Measurements from ENCODE around the gene ILF2. TPM values are rescaled to one million over a fixed set of nuclear protein-coding genes. Genes with fewer than 3 reads are reported as not detected.
"Not testable (repeated sequence)": the region's sequence is repeated elsewhere in the genome, so short reads cannot be mapped to it uniquely, and the experiment has no call there.

Gene ILF2
- polyA plus RNA-seq, 2 of the 4 experiments (the other 2 are of a cell fraction), result 249 to 285 TPM

DNA sequence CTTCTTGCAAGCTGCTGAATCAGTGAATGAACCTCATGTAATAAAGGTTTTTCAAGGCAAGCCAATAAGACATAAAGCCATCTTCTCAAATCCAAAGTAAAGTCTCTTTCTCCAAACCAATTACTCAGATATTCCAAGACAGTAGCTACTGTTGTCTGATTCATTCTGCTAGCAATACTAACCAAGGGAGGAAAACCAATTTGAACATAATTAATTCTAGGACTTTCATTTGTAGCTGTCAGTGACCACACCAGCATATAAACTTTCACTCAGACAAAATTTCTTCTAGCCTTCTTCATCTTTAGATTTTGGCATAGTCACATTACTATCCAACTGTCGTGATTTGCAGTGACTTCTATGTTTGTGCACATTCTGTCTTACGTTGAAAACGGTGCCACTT lies 46.5 kb upstream of the ILF2 start:
- Histone ChIP-seq H3K4me1 (no peaks in the 10 kb centered on the region), H3K27ac (no peak overlapping the region), H3K4me3 (no peak overlapping the region), H3K9me3 (0 out of 3 replicates have a peak, but pooled peaks cover 2% of the 10 kb centered on the region), H3K4me2 (no peak overlapping the region)
- ATAC-seq, result no peak
- no peak for DNase-seq (ENCODE audit: low read depth in 1 of 2, low spot score in 1 of 2)
- WGBS (ENCODE audit: missing lambda C conversion rate), result 79% methylated on average over 3 of the region's 3 CpGs
- POLR2A ChIA-PET, result no interaction called here
- CTCF ChIA-PET, result interaction anchor here (0.7 to 2.0 kb wide), 2 partner anchors 18 to 31 kb away, joined by 4 to 7 read pairs; no protein-coding TSS in a partner anchor
- FAIRE-seq, result no peak
- TF ChIP-seq MYC (IDR thresholded peaks at IDR 0.05; ENCODE audit: borderline replicate concordance, low read length) (no peak), HDAC2 (IDR thresholded peaks at IDR 0.05) (no peak), RAD21 (conservative IDR thresholded peaks at IDR 0.05 in 1 of 2, IDR thresholded peaks at IDR 0.05 in 1 of 2) (no peak), MAZ (IDR thresholded peaks at IDR 0.05; ENCODE audit: borderline replicate concordance, low read depth, low read length) (no peak), RFX5 (IDR thresholded peaks at IDR 0.05) (no peak), RARB (CRISPR knock-in tag; IDR thresholded peaks at IDR 0.05) (no peak), FOXS1 (CRISPR knock-in tag; IDR thresholded peaks at IDR 0.05) (no peak), RCOR1 (IDR thresholded peaks at IDR 0.05; ENCODE audit: low read depth, low read length) (no peak), ZSCAN20 (CRISPR knock-in tag; IDR thresholded peaks at IDR 0.05) (no peak), HEYL (CRISPR knock-in tag; IDR thresholded peaks at IDR 0.05) (no peak), FOSL2 (IDR thresholded peaks at IDR 0.05) (no peak), FOSL2 (CRISPR knock-in tag; IDR thresholded peaks at IDR 0.05) (no peak), PHF8 (IDR thresholded peaks at IDR 0.05; ENCODE audit: borderline replicate concordance, low read depth) (no peak), ESRRA (IDR thresholded peaks at IDR 0.05; ENCODE audit: borderline replicate concordance, low read length) (no peak)
- TF ChIP-seq, protein P1, sequence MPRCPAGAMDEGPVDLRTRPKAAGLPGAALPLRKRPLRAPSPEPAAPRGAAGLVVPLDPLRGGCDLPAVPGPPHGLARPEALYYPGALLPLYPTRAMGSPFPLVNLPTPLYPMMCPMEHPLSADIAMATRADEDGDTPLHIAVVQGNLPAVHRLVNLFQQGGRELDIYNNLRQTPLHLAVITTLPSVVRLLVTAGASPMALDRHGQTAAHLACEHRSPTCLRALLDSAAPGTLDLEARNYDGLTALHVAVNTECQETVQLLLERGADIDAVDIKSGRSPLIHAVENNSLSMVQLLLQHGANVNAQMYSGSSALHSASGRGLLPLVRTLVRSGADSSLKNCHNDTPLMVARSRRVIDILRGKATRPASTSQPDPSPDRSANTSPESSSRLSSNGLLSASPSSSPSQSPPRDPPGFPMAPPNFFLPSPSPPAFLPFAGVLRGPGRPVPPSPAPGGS (IDR thresholded peaks at IDR 0.05), result no peak
- TF ChIP-seq, protein P2, sequence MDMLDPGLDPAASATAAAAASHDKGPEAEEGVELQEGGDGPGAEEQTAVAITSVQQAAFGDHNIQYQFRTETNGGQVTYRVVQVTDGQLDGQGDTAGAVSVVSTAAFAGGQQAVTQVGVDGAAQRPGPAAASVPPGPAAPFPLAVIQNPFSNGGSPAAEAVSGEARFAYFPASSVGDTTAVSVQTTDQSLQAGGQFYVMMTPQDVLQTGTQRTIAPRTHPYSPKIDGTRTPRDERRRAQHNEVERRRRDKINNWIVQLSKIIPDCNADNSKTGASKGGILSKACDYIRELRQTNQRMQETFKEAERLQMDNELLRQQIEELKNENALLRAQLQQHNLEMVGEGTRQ (IDR thresholded peaks at IDR 0.05), result no peak
- TF ChIP-seq, protein P3, sequence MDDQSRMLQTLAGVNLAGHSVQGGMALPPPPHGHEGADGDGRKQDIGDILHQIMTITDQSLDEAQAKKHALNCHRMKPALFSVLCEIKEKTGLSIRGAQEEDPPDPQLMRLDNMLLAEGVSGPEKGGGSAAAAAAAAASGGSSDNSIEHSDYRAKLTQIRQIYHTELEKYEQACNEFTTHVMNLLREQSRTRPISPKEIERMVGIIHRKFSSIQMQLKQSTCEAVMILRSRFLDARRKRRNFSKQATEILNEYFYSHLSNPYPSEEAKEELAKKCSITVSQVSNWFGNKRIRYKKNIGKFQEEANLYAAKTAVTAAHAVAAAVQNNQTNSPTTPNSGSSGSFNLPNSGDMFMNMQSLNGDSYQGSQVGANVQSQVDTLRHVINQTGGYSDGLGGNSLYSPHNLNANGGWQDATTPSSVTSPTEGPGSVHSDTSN (IDR thresholded peaks at IDR 0.05), result no peak

DNA sequence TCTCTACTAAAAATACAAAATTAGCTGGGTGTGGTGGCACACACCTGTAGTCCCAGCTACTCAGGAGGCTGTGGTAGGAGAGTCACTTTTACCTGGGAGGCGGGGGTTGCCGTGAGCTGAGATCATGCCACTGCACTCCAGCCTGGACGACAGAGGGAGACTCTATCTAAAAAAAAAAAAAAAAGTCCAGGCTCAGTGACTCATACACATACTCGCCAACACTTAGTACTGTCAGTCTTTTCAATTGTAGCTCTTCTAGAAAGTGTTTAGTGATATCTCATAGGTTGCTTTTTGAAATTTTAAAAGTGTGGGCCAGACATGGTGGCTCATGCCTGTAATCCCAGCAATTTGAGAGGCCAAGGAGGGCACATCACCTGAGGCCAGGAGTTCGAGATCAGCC lies 45.4 kb upstream of the ILF2 start:
- POLR2A ChIA-PET; H3K27ac ChIP-seq; H3K4me3 ChIP-seq; H3K4me1 ChIP-seq; H3K4me2 ChIP-seq; FAIRE-seq; ATAC-seq; CTCF ChIA-PET; H3K9me3 ChIP-seq; DNase-seq (ENCODE audit: low read depth in 1 of 2, low spot score in 1 of 2); TF ChIP-seq FOSL2 (IDR thresholded peaks at IDR 0.05): not testable (repeated sequence)
- 40% methylated on average over 5 of the region's 5 CpGs for WGBS (ENCODE audit: missing lambda C conversion rate)
- peak; percentile 45 for TF ChIP-seq FOSL2 (CRISPR knock-in tag; IDR thresholded peaks at IDR 0.05)

DNA sequence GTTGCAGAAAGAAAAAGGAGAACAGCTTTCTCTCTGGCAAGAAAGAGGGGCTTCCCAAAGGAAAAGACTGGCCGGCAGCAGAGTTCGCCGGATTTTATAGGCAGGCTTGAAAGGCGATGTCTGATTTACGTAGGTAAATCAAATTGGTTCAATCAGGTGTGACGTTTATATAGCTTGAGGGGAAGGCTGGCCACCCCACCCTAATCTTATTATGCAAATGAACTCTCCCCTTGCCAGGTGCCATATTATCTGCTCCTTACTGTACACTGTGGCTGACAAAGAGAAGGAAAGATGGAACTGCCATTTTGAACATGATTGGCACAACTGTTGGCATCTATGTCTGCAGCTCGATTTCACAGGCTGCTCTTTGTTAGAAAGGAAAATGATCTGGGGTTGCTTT lies 40.2 kb upstream of the ILF2 start:
- no peak for ATAC-seq

More for the DNA sequence above, 40.2 kb upstream of the ILF2 start:
- H3K9me3 ChIP-seq, result 0 out of 3 replicates have a peak, but pooled peaks cover under 1% of the 10 kb centered on the region
- WGBS (ENCODE audit: missing lambda C conversion rate), result 72% methylated on average over 7 of the region's 7 CpGs
- CTCF ChIA-PET, result interaction anchor here (1.2 to 2.2 kb wide), 2 partner anchors 33 to 200 kb away, joined by 4 to 9 read pairs; partner anchors contain the start of gene NPR1
- H3K27ac ChIP-seq, result no peak overlapping the region
- H3K4me1 ChIP-seq, result peaks cover 10% of the 10 kb centered on the region; the same call in 2 of the 3 replicates
- H3K4me2 ChIP-seq, result no peak overlapping the region
- DNase-seq (ENCODE audit: low read depth in 1 of 2, low spot score in 1 of 2) (no peak), FAIRE-seq (no peak)
- TF ChIP-seq FOSB (CRISPR knock-in tag; IDR thresholded peaks at IDR 0.05) (no peak), EP300 (IDR thresholded peaks at IDR 0.05) (no peak), PHF8 (IDR thresholded peaks at IDR 0.05; ENCODE audit: borderline replicate concordance, low read depth) (no peak), CHD4 (IDR thresholded peaks at IDR 0.05; ENCODE audit: borderline replicate concordance) (no peak), MAZ (IDR thresholded peaks at IDR 0.05; ENCODE audit: borderline replicate concordance, low read depth, low read length) (no peak), MAFK (IDR thresholded peaks at IDR 0.05; ENCODE audit: partially characterized antibody) (no peak), RNF2 (IDR thresholded peaks at IDR 0.05; ENCODE audit: borderline replicate concordance, low read depth) (no peak), CHD2 (IDR thresholded peaks at IDR 0.05; ENCODE audit: low read length, partially characterized antibody) (no peak), BHLHE40 (IDR thresholded peaks at IDR 0.05; ENCODE audit: low read depth, low read length) (no peak), TP53 (CRISPR knock-in tag; IDR thresholded peaks at IDR 0.05) (no peak), RFX5 (IDR thresholded peaks at IDR 0.05) (no peak), MYC (IDR thresholded peaks at IDR 0.05; ENCODE audit: borderline replicate concordance, low read length) (no peak)
- TF ChIP-seq, protein P4, sequence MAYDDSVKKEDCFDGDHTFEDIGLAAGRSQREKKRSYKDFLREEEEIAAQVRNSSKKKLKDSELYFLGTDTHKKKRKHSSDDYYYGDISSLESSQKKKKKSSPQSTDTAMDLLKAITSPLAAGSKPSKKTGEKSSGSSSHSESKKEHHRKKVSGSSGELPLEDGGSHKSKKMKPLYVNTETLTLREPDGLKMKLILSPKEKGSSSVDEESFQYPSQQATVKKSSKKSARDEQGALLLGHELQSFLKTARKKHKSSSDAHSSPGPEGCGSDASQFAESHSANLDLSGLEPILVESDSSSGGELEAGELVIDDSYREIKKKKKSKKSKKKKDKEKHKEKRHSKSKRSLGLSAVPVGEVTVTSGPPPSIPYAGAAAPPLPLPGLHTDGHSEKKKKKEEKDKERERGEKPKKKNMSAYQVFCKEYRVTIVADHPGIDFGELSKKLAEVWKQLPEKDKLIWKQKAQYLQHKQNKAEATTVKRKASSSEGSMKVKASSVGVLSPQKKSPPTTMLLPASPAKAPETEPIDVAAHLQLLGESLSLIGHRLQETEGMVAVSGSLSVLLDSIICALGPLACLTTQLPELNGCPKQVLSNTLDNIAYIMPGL (CRISPR knock-in tag; IDR thresholded peaks at IDR 0.05; ENCODE audit: borderline replicate concordance), result no peak
- TF ChIP-seq, protein P2 (IDR thresholded peaks at IDR 0.05), result no peak
- TF ChIP-seq, protein P5, sequence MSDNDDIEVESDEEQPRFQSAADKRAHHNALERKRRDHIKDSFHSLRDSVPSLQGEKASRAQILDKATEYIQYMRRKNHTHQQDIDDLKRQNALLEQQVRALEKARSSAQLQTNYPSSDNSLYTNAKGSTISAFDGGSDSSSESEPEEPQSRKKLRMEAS (IDR thresholded peaks at IDR 0.05), result no peak
- no peak overlapping the region for H3K4me3 ChIP-seq
- POLR2A ChIA-PET, result no interaction called here
